GM20431 (cell line): ENCODE results near the gene P3H4.

ENCODE experiments used
- in situ Hi-C: fragments of 300-500 bp; cut with MseI, MboI; formaldehyde crosslinking; loops from one replicate; pipeline ENCODE4 v1.15.0; 2020; ENCODE audit warnings: low sequenced_read_pairs; ENCODE audit not compliant: unreplicated experiment

Gene P3H4

GRCh38 chr17:41822216-41823140, 10.7 kb upstream of the P3H4 start:
- in situ Hi-C loops: no loop called here

GRCh38 chr17:41821776-41822175, 10.0 kb upstream of the P3H4 start:
- in situ Hi-C loops: no loop called here

GRCh38 chr17:41818024-41818423, 6.3 kb upstream of the P3H4 start:
- in situ Hi-C loops: no loop called here

- in situ Hi-C loops: no loop called here
These were observed 5.0 kb upstream of the P3H4 start for GRCh38 chr17:41816637-41817320.

GRCh38 chr17:41814195-41814594, 2.4 kb upstream of the P3H4 start:
- in situ Hi-C loops: no loop called here

- in situ Hi-C loops: no loop called here
These were observed 2.0 kb upstream of the P3H4 start for GRCh38 chr17:41813699-41814124.

- in situ Hi-C loops: no loop called here
These were observed 1.5 kb upstream of the P3H4 start for GRCh38 chr17:41813152-41813680.

- in situ Hi-C loops: no loop called here
These were observed 817 bp upstream of the P3H4 start, which contains the start of gene FKBP10 for GRCh38 chr17:41812381-41813151. Gene FKBP10, plus strand, starts transcription at chr17:41813004. Its CDS starts 31 bp downstream, at chr17:41813035.

- in situ Hi-C loops: no loop called here
These were observed 845 bp downstream of the P3H4 start for GRCh38 chr17:41810659-41811548.

- in situ Hi-C loops: loop anchor here (10.0 kb wide), 1 partner anchor 72 kb away; the partner anchor contains the start of gene HAP1
These were observed 4.9 kb downstream of the P3H4 start for GRCh38 chr17:41806685-41807445.

GRCh38 chr17:41803049-41804020, 8.4 kb downstream of the P3H4 start:
- in situ Hi-C loops: loop anchor here (10.0 kb wide), 1 partner anchor 69 kb away; the partner anchor contains the start of gene HAP1

GRCh38 chr17:41801374-41802271, 10.1 kb downstream of the P3H4 start:
- in situ Hi-C loops: loop anchor here (10.0 kb wide), 1 partner anchor 67 kb away; the partner anchor contains the start of gene HAP1

GRCh38 chr17:41800601-41801373, 11.0 kb downstream of the P3H4 start:
- in situ Hi-C loops: loop anchor here (10.0 kb wide), 1 partner anchor 66 kb away; the partner anchor contains the start of gene HAP1

- in situ Hi-C loops: no loop called here
These were observed 12.4 kb downstream of the P3H4 start for GRCh38 chr17:41799366-41799765.

- in situ Hi-C loops: no loop called here
These were observed 14.4 kb downstream of the P3H4 start for GRCh38 chr17:41797377-41797776.
